Activated CD8-positive, alpha-beta memory T cell treated with anti-CD3 and anti-CD28 coated beads, Interleukin-2, amount 10 ng/mL, durations not matched to agents 7 days and 5 days (primary cell): ENCODE data around the gene SOCS4. TPM values are rescaled to one million over a fixed set of nuclear protein-coding genes. Genes with fewer than 3 reads are reported as not detected.

Experiments
- total RNA-seq, 2 experiments: library from RNA; stranded (reverse); gene quantifications; one replicate each; pipeline ENCODE4 v1.2.3, GENCODE V29; 2021

Gene SOCS4
- total RNA-seq, 2 experiments from 2014 or later, result 35.3 to 41.9 TPM

Other genes with a start within 250 kb of the SOCS4 start
- gene GCH1, start 124.4 kb upstream of the SOCS4 start, total RNA-seq, result 10 to 100 TPM; 70.8 to 73.2 TPM
- gene WDHD1, start 137 bp upstream of the SOCS4 start, total RNA-seq, result 10 to 100 TPM; 57.4 to 57.7 TPM
- gene MAPK1IP1L, start 24.4 kb downstream of the SOCS4 start, total RNA-seq, result 100 to 1,000 TPM in 1 of 2 experiments, 10 to 100 TPM in 1; 90.2 to 110 TPM
- 100 to 1,000 TPM in 1 of 2 experiments, 10 to 100 TPM in 1; 88.3 to 138 TPM for gene LGALS3, start 102.0 kb downstream of the SOCS4 start, total RNA-seq
- 100 to 1,000 TPM in 1 of 2 experiments, 10 to 100 TPM in 1; 98.8 to 116 TPM for gene DLGAP5, start 164.3 kb downstream of the SOCS4 start, total RNA-seq
- 10 to 100 TPM; 18.6 to 22.1 TPM for gene FBXO34, start 244.2 kb downstream of the SOCS4 start, total RNA-seq